ENCODE results near the gene LIAS.
"Not testable (repeated sequence)": the region's sequence is repeated elsewhere in the genome, so short reads cannot be mapped to it uniquely, and the experiment has no call there.

LIAS gene

GRCh38 chr4:39472396-39472795, 13.5 kb downstream of the LIAS start:
- Mint-ChIP-seq H3K27ac (no peak overlapping the region), H3K36me3 (peaks cover 93% of the 10 kb centered on the region), H3K9me3 (no peaks in the 10 kb centered on the region), H3K4me3 (no peak overlapping the region), H3K4me1 (no peaks in the 10 kb centered on the region)
- no peak for DNase-seq (ENCODE audit: low spot score in 2 of 2)
- no peak for ATAC-seq

DNA sequence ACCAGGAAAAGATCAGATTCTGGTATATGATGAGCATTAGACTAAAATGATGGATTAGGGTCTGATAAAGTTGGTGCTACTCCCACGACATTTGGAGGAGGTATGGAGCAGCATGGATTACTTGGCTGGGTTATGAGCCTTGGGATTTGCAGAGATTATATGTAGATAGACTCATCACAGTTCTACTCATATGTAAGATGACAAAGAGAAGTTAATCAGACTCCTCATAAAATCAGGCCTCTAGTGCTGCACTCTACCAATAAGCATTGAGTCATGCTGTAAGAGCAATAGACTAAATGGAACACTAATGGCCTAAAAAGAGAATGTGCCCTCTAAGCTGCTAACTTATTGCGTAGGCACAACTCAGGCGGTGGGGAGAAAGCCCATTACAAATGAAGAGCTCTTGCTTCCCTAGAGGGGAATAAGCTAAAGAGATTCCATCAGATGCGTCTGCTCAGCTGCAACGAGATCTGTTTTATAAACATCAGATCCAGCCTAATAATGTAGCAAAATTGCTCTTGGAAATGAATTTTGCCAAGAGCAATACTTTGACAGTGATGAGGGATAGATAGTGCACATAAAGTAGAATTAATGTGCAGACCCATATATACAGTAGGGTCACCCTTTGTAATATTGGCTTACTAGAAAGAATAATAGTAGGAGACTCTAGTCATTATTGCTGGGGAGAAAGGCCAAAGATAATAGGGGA, 17.5 kb downstream of the LIAS start:
- Mint-ChIP-seq H3K4me3 (no peak overlapping the region), H3K36me3 (peaks cover 63% of the 10 kb centered on the region), H3K27ac (no peak overlapping the region), H3K4me1 (no peaks in the 10 kb centered on the region), H3K9me3 (no peaks in the 10 kb centered on the region)
- no peak for ATAC-seq
- no peak for DNase-seq (ENCODE audit: low spot score in 2 of 2)

DNA sequence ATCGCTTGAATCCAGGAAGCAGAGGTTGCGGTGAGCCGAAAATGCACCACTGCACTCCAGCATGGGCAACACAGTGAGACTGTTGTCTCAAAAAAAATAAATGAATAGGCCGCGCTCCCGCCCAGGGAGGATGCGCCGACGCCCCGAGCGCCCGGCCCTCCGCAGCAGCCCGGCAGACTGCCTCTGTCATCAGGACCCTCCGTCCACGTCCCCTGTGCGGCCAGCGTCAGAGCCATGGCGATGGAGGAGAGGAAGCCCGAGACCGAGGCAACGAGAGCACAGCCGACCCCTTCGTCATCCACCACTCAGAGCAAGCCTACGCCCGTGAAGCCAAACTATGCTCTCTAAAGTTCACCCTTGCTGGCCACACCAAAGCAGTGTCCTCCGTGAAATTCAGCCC, 21.4 kb downstream of the LIAS start:
- H3K27ac Mint-ChIP-seq, result no peak overlapping the region
- peaks cover 25% of the 10 kb centered on the region for H3K36me3 Mint-ChIP-seq

DNA sequence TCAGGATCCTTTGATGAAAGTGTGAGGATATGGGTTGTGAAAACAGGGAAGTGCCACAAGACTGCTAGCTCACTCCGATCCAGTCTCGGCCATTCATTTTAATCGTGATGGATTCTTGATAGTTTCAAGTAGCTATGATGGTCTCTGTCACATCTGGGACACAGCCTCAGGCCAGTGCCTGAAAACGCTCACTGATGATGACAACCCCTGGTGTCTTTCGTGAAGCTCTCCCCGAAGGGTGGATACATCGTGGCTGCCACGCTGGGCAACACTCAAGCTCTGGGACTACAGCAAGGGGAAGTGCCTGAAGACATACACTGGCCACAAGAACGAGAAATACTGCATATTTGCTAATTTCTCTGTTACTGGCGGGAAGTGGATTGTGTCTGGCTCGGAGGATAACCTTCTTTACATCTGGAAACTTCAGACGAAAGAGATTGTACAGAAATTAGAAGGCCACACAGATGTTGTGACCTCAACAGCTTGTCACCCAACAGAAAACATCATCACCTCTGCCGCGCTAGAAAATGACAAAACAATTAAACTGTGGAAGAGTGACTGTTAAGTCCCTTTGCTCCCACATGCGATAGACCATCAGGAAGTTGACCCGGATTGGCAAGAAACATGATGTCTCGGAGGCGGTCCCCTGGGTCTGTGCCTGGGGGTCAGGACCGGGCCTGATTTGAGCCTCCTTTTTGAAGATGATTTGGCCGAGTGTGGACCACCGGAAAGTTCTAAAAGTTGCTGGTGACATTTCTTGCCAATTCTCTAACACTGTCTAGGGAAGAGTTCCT, 22.2 kb downstream of the LIAS start:
- Mint-ChIP-seq H3K36me3 (peaks cover 20% of the 10 kb centered on the region), H3K4me3 (no peak overlapping the region), H3K9me3 (no peaks in the 10 kb centered on the region), H3K4me1 (no peaks in the 10 kb centered on the region), H3K27ac (no peak overlapping the region)
- ATAC-seq (no peak), DNase-seq (ENCODE audit: low spot score in 2 of 2) (no peak)

More for the DNA sequence above, 21.4 kb downstream of the LIAS start:
- H3K4me1 Mint-ChIP-seq, result no peaks in the 10 kb centered on the region
- ATAC-seq (no peak), DNase-seq (ENCODE audit: low spot score in 2 of 2) (no peak)
- H3K9me3 Mint-ChIP-seq, result no peaks in the 10 kb centered on the region
- no peak overlapping the region for H3K4me3 Mint-ChIP-seq

DNA sequence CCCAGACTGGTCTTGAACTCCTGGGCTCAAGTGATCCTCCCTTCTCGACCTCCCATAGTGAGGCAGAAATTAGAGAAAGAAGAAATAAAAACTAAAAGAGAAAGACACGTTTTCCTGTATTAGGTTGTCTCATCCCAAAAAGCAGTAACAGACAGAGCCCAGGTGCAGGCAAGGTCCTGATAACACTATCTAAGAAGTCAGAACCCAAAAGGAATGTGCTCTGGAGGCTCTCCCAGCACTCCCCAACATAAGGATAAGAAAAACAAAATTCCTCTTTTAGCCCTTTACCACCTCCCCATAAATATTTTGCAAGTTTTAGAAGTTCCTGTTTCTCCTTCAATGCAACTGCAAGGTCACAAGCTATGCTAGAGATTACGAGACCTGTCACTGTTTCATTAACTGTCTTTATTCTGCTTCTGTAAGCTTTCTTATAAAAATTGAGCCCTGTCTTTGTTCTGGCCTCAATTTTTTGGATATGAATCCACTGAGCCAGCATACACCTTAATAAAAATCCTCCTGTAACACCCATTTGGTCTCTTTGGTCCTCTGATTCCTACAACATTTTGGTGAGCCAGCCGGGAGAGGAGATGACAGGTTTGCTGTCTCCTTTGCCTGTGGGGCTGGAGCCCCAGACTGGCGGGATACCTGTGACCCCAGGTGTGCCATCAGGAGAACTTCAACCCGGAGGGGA, 25.9 kb downstream of the LIAS start:
- ATAC-seq, result no peak

DNA sequence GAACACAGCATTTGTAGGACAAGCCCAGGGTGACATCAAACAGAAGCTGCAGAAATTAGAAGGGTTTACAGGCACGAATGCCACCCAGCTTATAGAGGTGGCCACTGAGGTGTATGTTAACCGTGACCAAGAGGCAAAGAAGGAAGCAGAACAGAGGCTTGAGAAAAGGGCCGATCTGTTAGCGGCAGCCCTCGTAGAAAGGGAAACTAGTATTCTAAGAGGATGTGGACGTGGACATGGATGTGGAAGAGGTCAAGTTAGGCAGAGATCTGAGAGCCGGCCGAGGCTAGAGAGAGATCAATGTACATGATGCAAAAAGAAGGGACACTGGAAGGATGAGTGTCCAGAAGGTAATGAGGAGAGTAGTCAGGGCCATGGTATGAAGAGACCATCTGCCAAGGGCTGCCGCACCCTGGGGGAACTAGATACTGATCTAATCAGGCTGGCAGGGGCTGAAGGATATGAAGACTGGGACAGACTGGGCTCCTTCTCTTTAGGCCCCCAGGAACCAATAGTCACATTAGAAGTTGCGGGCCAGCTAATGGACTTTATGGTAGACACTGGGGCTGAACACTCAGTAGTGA, 27.5 kb downstream of the LIAS start:
- DNase-seq (ENCODE audit: low spot score in 2 of 2) (no peak), ATAC-seq (no peak)
- Mint-ChIP-seq H3K4me3 (no peak overlapping the region), H3K4me1 (no peaks in the 10 kb centered on the region), H3K9me3 (no peaks in the 10 kb centered on the region), H3K27ac (no peak overlapping the region), H3K36me3 (no peaks in the 10 kb centered on the region)

More for the DNA sequence above, 25.9 kb downstream of the LIAS start:
- no peaks in the 10 kb centered on the region for H3K4me1 Mint-ChIP-seq
- H3K27ac Mint-ChIP-seq, result no peak overlapping the region
- no peak for DNase-seq (ENCODE audit: low spot score in 2 of 2)
- H3K9me3 Mint-ChIP-seq, result no peaks in the 10 kb centered on the region
- no peaks in the 10 kb centered on the region for H3K36me3 Mint-ChIP-seq
- no peak overlapping the region for H3K4me3 Mint-ChIP-seq

DNA sequence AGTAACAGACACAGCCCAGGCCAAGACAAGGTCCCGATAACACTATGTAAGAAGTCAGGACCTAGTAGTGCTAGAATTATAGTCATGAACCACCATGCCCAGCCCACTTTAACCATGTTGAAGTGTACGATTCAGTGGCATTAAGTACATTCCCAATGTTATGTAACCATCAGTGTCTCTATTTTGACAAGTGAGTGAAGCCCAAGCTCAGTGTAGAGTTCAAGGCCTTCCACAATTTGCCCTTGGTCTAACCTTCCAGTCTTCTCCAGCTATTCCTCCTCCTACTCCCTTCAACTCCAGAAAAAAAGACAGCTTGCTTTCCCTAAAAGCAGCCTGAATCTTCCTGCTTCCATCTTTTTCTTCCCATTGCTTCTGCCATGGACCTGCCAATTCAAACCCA, 31.5 kb downstream of the LIAS start:
- Mint-ChIP-seq H3K4me3 (no peak overlapping the region), H3K4me1 (no peaks in the 10 kb centered on the region), H3K36me3 (no peaks in the 10 kb centered on the region), H3K9me3 (no peaks in the 10 kb centered on the region), H3K27ac (no peak overlapping the region)
- ATAC-seq (no peak), DNase-seq (ENCODE audit: low spot score in 2 of 2) (no peak)

- Mint-ChIP-seq H3K27ac (no peak overlapping the region), H3K9me3 (no peaks in the 10 kb centered on the region)
Measured at GRCh38 chr4:39494354-39494753, 35.5 kb downstream of the LIAS start.

GRCh38 chr4:39495446-39496213, 36.8 kb downstream of the LIAS start:
- Mint-ChIP-seq H3K4me3 (no peak overlapping the region), H3K4me1 (no peaks in the 10 kb centered on the region), H3K36me3 (peaks cover 27% of the 10 kb centered on the region), H3K9me3 (no peaks in the 10 kb centered on the region), H3K27ac (no peak overlapping the region)
- ATAC-seq (no peak), DNase-seq (ENCODE audit: low spot score in 2 of 2) (no peak)

More at GRCh38 chr4:39494354-39494753, 35.5 kb downstream of the LIAS start:
- DNase-seq (ENCODE audit: low spot score in 2 of 2) (no peak), ATAC-seq (no peak)
- Mint-ChIP-seq H3K36me3 (peaks cover 14% of the 10 kb centered on the region), H3K4me1 (no peaks in the 10 kb centered on the region), H3K4me3 (no peak overlapping the region)

DNA sequence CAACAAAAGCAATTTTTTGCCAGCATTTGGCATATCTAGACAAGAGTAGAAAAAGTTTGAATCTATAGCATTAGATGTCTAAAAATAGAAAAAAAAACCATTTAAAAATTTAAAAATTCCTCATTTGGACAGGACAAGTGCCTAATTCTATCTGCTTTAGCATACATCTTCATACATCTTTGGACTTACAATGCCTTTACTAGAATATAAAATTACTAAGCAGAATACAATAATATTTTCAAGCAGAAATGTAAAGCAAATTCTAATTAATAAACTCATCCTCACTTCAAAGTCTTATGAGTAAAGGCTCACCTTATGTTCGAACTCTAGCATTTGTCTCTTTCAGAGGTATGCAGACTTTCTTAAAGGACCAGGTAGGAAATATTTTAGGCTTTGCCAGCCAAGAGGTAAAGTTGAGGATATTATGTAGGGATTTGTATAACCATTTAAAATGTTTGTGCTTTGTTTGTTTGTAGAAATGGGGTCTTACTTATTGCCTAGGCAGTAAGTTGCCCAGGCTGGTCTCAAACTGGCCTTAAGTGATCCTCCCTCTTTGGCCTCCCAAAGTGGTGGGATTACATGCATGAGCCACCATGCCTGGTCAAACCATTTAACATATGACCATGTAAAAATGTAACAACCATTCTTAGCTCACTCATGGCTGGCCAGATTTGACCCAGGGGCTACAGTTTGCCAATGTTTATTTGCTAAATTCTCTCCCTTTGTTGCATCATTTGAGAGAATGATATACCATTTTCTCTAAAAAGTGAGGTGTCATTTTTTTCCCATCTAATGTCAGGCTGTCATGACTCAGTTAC, 39.3 kb downstream of the LIAS start:
- no peak for DNase-seq (ENCODE audit: low spot score in 2 of 2)
- no peak for ATAC-seq
- Mint-ChIP-seq H3K36me3 (peaks cover 52% of the 10 kb centered on the region), H3K9me3 (no peaks in the 10 kb centered on the region), H3K4me1 (no peaks in the 10 kb centered on the region), H3K4me3 (no peak overlapping the region), H3K27ac (no peak overlapping the region)

- no peak for ATAC-seq
- Mint-ChIP-seq H3K36me3 (peaks cover 58% of the 10 kb centered on the region), H3K27ac (no peak overlapping the region), H3K4me1 (no peaks in the 10 kb centered on the region), H3K4me3 (no peak overlapping the region), H3K9me3 (no peaks in the 10 kb centered on the region)
- DNase-seq (ENCODE audit: low spot score in 2 of 2), result no peak
Measured at GRCh38 chr4:39498727-39499020, 39.8 kb downstream of the LIAS start.

GRCh38 chr4:39502019-39502663, 43.3 kb downstream of the LIAS start:
- no peaks in the 10 kb centered on the region for H3K9me3 Mint-ChIP-seq
- H3K36me3 Mint-ChIP-seq, result peaks cover 91% of the 10 kb centered on the region
- no peak for ATAC-seq
- no peak overlapping the region for H3K27ac Mint-ChIP-seq
- no peak overlapping the region for H3K4me3 Mint-ChIP-seq
- DNase-seq (ENCODE audit: low spot score in 2 of 2), result no peak
- no peaks in the 10 kb centered on the region for H3K4me1 Mint-ChIP-seq

GRCh38 chr4:39502664-39503035, 43.8 kb downstream of the LIAS start:
- not testable (repeated sequence) for H3K27ac Mint-ChIP-seq; DNase-seq (ENCODE audit: low spot score in 2 of 2); ATAC-seq; H3K4me3 Mint-ChIP-seq; H3K9me3 Mint-ChIP-seq; H3K4me1 Mint-ChIP-seq
- H3K36me3 Mint-ChIP-seq, result peaks cover 96% of the 10 kb centered on the region

- no peak for DNase-seq (ENCODE audit: low spot score in 2 of 2)
- H3K4me1 Mint-ChIP-seq, result no peaks in the 10 kb centered on the region
- no peaks in the 10 kb centered on the region for H3K9me3 Mint-ChIP-seq
- no peak overlapping the region for H3K4me3 Mint-ChIP-seq
- H3K27ac Mint-ChIP-seq, result peak overlapping the region; percentile 20
- peaks cover 98% of the 10 kb centered on the region for H3K36me3 Mint-ChIP-seq
- no peak for ATAC-seq
Measured at GRCh38 chr4:39504538-39504937, 45.7 kb downstream of the LIAS start.
